Measurements from ENCODE around the gene ZNF558.

DNA sequence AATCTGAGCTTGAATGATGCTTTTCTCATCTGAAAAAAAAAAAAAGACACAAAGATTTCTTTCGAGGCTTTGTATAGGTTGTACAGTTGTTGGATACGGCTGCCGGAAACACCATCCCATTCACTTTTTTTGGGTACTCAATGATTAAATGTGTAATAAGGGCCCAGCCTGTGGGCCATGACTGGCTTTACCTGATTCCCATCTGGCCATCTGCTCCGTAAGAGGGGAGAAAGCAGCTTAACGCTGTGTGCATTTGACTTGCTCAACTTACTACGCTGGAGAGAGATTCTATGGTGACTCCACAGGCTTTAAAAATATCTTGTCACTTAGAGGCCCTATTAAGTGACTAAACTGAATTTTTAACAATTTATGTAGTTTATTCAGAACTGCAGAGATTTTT, 731 bp downstream of the ZNF558 start:
- TF ChIP-seq, protein P1, sequence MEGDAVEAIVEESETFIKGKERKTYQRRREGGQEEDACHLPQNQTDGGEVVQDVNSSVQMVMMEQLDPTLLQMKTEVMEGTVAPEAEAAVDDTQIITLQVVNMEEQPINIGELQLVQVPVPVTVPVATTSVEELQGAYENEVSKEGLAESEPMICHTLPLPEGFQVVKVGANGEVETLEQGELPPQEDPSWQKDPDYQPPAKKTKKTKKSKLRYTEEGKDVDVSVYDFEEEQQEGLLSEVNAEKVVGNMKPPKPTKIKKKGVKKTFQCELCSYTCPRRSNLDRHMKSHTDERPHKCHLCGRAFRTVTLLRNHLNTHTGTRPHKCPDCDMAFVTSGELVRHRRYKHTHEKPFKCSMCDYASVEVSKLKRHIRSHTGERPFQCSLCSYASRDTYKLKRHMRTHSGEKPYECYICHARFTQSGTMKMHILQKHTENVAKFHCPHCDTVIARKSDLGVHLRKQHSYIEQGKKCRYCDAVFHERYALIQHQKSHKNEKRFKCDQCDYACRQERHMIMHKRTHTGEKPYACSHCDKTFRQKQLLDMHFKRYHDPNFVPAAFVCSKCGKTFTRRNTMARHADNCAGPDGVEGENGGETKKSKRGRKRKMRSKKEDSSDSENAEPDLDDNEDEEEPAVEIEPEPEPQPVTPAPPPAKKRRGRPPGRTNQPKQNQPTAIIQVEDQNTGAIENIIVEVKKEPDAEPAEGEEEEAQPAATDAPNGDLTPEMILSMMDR (IDR thresholded peaks at IDR 0.05), result no peak
- TF ChIP-seq POLR2A (IDR thresholded peaks at IDR 0.05) (no peak), EP300 (IDR thresholded peaks at IDR 0.05) (no peak)

All from suprapubic skin (tissue), 3 donors.